ENCODE results near the gene LRRIQ4.

The LRRIQ4 gene

GRCh38 chr3:169812332-169813235 lies at the start of gene LRRIQ4, which contains the start of gene LRRC34:
LRRIQ4 (plus strand) TSS chr3:169812870; CDS start chr3:169821922, 9,052 bp downstream.
LRRC34 (minus strand) TSS chr3:169812904; CDS start chr3:169812548, 356 bp downstream.
- DNase-seq = peak; percentile 86

- no peak for DNase-seq
These were observed 48.3 kb upstream of the LRRIQ4 start for GRCh38 chr3:169764312-169764881.

- DNase-seq = peak; percentile 27
These were observed 47.6 kb upstream of the LRRIQ4 start, which contains the start of gene TERC for GRCh38 chr3:169764882-169765612. TERC (minus strand) TSS chr3:169765060.

GRCh38 chr3:169769287-169770181 lies 43.1 kb upstream of the LRRIQ4 start, which contains the start of gene ACTRT3:
ACTRT3 (minus strand) TSS chr3:169769561; CDS start chr3:169769520, 41 bp downstream.
- no peak for DNase-seq

GRCh38 chr3:169771497-169772304 lies 41.0 kb upstream of the LRRIQ4 start:
- peak; percentile 77 for DNase-seq

- DNase-seq = peak; percentile 80
These were observed 40.3 kb upstream of the LRRIQ4 start for GRCh38 chr3:169772305-169772896.

- peak; percentile 53 for DNase-seq
These were observed 39.5 kb upstream of the LRRIQ4 start, which contains the start of gene MYNN for GRCh38 chr3:169772897-169773816. MYNN (plus strand) TSS chr3:169773396; CDS start chr3:169774296, 900 bp downstream.

GRCh38 chr3:169774186-169774585 lies 38.5 kb upstream of the LRRIQ4 start:
- no peak for DNase-seq

GRCh38 chr3:169777822-169778221 lies 34.8 kb upstream of the LRRIQ4 start:
- no peak for DNase-seq

GRCh38 chr3:169780742-169781141 lies 31.9 kb upstream of the LRRIQ4 start:
- DNase-seq = no peak

- no peak for DNase-seq
These were observed 31.3 kb upstream of the LRRIQ4 start for GRCh38 chr3:169781209-169781855.

GRCh38 chr3:169787120-169787519 lies 25.6 kb upstream of the LRRIQ4 start:
- DNase-seq = no peak

- DNase-seq = no peak
These were observed 24.9 kb upstream of the LRRIQ4 start for GRCh38 chr3:169787791-169788190.

GRCh38 chr3:169790219-169790618 lies 22.5 kb upstream of the LRRIQ4 start:
- DNase-seq = no peak

- no peak for DNase-seq
These were observed 21.8 kb upstream of the LRRIQ4 start for GRCh38 chr3:169790687-169791429.

GRCh38 chr3:169792359-169792758 lies 20.3 kb upstream of the LRRIQ4 start:
- no peak for DNase-seq

GRCh38 chr3:169804681-169805080 lies 8.0 kb upstream of the LRRIQ4 start:
- no peak for DNase-seq

GRCh38 chr3:169809230-169809795 lies 3.4 kb upstream of the LRRIQ4 start:
- DNase-seq = no peak

Measured in SHP77 treated with DMSO at 0.1 percent for 48 hours (cell line).